ENCODE measurements around the gene GALNT14. TPM values are rescaled to one million over a fixed set of nuclear protein-coding genes. Genes with fewer than 3 reads are reported as not detected.

The GALNT14 gene
- polyA plus RNA-seq, 12 donors: 2.1 to 5.2 (median 3.0) TPM; not detected in 2

DNA sequence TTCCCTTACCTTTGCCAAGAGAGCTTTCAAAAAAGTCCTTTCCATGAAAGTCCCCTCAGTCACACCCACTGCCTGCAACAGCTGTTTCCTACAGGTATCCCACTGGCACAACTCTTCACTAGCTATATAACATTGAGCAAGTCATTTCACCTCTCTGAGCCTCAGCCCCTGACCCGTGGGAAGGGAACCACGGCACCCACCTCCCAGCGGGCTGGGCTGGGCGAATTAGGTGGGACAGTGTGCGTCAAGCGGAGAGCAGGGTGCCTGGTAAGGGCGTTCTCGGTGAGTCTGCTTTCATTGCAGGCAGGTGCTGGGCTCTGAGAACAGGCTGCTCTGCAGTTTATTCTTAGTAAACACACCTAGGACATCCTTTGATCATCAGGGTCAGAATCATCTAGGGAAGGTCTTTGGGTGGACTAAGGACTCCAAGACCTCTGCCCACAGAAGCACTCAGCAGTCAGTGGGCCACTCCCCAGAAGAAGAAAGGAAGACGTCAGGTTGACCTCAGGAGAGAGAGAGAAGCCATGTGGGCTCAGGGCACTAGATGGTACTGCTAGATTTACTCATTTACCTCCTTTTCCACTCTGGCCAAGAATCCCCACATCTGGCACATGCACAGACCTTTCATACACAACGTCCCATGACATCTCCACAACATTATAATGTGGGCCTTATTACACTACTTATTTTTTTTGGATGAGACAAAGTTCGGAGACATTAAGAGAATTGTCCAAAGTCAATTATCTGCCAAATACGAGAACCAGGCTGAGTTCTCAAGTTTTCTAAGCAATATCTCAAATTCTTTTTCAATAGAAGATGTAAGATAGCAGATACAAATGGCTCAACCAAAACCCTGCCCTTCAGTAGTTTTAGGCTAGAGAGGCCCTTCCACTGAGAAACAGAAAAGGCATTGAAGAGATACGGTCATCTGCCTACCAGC is 79.9 kb downstream of the GALNT14 start:
- no peak for DNase-seq

DNA sequence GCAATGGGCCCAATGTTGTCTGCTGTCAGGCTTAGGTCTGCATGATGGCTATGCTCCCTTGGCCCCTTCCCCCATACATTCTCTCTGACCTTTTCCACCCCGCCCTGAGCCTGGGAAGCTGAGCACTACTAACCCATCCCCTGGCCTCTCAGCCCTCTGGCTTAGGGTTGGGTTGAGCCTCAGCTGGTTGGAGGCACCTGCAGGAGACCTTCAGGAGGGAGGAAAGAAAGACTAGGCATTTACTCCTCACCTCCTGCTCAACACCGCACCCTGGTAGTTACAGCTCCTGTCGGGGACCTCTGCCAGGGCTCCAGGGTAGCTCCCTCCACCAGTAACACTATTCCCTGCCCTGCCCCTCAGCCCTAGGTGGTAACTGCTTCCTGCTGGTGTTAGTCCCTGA is 80.5 kb downstream of the GALNT14 start:
- DNase-seq: no peak

DNA sequence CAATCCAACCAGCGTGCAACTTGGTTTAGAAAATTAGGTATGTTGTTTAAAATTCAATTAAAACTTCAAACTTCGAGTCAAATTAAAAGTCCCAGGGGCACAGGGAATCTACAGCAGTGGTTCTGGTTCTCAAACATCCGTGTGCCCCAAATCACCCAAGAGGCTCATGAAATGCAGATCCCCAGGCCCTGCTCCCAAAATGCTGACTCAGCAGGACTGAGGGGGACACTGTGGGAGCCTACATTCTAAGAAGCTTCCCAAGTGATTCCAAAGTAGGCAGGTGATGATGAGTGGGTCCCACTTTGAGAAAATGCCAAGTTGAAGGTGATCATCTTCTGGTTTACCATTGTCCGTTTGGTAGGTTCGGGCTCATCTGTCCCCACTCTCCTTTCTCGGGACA is 82.3 kb downstream of the GALNT14 start:
- DNase-seq: no peak

DNA sequence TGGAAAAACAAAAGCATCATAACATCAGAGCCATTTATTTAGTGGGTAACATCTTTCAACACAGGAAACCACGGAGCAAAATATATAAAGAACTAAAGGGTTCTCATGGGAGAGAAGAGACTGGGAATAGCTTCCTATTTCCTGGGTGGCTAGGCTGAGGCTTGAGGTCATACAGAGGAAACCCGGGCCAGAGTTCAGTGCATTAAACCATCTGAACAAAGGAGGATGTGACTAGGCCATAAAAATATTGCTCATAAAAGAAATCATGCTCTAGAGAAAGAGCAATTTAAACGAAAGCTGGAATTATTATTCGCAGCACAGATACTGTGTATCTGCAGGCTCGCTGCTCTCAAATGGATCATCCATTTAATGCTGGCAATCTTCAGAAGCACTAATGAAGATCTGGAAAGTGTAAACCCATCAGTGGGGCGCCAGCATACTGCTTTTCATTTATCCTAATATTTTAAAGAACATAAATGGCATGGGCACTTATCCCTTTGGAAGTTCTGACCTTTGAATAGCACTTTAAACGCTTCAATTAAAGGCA is 83.3 kb downstream of the GALNT14 start:
- DNase-seq: no peak

DNA sequence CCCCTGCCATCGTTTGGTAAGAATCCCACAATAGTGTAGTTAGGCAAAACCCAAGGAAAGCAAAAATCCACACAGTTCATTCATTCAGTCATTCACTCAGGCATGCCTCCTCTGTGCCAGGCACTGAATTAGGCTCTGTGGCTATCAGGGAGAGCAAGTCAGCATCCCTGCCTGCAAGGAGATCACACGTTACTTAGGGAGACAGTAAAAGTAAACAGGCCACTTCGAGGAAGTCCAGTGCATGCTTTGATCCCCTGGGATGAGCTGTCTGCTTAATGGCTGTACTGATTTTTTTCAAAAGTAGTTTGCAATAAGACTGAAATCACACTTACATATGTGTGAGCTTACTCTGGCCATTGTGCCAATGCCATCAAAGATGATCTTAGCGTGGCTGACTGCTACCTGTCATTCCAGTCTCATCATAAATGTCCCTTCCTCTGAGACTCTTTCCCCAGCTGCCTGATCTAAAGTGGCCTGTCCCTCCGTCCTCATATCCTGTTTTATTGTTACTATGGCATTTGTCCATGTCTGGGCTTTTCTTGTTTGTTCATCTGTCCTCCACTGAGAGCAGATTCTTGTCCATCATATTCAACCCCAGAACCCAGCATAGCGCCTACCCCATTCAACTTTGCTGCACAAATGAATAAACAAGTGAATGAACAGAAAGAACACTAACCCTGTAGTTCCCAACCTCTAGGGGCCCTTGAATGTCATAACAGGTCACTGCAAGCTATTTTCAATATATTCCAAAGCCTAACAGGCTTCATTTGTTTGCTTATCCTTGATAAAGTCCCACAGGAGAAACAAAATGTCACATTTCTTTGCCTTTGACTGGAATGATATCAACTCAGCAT is 84.1 kb downstream of the GALNT14 start:
- DNase-seq: no peak

DNA sequence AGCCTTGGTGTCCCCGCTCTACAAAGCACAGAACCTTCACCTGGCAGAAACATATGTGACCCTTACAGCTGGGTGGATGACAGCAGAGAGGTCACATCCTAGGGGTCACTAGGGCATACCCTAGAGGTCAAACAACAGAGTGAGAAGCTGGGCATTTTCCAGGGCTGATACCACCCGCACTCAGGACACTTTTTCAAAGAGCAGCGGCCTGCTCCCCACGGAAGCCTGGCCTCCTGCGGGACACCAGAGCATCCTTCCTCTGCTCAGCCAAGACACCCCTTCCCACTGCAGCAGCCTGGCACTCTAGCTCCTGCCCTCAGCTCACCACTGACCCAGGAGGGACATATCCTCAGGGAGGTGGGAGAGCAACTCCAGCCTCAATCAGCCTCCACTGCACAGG is 86.0 kb downstream of the GALNT14 start:
- DNase-seq: no peak

DNA sequence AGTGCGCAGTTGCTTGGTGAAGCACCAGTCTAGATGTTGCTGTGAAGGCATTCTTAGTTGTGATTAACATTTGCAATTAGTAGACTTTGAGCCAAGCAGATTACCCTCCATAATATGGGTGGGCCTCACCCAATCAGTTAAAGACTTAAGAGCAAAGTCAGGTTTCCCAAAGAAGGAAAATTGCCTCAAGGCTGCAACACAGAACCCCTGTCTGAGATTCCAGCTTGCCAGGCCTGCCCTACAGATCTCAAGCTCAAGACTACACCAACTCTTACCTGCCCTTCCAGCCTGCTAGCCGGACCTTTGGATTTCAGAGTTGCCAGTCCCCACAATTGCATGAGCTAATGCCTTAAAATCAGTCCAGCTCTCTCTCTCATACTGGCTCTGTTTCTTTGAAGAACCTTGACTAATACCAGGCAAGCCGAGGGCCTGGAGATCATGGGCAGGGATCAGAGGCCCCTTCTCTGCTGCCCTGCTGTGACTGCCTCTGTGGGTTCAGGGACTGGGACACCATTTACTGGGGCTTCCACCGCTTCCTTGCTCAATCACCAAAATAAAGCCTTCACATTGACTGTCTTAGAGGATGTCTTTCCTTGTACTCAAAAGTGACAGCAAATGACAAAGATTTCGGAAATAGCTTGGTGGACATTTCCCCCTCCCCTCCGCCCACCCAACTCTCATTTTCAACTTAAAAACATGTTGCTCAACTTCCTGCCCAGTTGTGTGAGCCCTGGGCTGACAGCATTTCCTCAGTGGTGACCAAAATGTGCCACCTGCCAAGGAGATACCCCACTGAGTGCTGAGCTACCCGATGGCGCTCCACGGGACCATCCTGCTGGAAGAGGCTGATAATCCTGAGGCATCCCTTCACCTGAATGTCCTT is 86.7 kb downstream of the GALNT14 start:
- no peak for DNase-seq

DNA sequence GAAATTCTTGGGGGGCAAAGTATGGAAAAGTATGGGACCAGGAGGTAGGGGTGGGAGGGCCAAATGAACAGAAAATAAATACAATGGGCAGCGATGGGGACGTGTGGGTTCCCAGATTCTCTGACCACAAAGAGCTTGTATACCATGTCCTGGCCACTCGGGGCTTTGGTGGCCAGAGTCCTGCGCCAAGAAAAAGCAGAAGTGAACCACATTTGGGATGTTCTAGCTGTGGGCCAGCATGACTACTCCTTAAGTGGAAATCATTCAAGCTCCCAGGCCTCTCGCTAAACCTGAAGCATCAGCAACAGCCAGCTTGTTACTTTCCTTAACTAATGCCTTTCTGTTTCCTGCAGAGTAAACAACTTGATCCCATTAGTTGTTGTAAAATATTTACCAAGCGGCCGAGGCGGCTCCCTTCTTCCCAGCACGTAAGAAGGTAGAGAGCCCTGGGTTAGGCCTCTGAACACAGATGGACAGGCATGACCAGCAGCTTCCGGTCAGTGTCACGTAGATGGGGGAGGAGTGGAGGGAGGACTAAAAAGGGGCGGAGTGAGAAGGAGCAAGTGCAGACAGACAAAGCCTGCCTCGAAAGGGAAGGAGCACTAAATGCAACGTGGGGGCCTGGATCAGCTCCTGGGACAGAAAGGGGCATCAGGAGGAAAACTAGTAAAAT is 88.2 kb downstream of the GALNT14 start:
- no peak for DNase-seq

DNA sequence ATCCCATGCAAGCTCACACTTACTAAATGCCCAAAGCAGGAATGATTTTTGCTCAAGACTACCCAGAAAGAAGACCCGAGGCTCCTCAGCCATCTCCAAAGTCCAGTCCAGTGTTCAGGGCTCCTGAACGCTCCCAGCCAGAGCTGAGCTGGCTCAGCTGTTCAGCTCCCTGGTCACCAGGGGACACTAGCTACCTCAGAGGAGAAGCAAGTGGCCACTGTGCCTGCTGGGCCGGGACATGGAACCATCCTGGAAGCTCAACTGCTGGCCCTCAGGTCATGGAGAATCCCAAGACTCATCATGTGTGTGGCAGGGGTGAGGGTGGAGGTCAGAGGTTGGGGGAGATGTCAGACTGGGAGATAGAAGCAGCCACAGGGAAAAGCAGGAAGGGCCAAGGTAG is 89.0 kb downstream of the GALNT14 start:
- DNase-seq: no peak

DNA sequence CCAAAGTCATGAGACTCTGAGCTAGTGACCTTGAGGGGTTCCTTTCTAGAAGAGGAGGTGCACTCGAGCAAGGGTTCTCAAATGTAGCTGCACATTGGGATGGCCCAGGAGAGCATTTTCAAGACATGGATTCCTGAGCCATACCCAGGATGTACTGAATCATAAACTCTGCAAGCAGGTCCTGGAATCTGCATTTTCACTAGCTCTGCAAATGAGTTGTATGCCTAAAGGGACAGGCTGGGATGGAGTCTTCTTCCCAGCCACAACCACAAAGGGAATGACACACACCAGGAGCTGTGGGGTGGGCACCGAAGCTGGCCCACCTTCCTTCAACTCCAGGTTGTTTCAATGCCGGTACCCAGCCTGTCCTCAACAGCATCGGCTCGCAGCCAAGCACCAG is 90.6 kb downstream of the GALNT14 start:
- no peak for DNase-seq

DNA sequence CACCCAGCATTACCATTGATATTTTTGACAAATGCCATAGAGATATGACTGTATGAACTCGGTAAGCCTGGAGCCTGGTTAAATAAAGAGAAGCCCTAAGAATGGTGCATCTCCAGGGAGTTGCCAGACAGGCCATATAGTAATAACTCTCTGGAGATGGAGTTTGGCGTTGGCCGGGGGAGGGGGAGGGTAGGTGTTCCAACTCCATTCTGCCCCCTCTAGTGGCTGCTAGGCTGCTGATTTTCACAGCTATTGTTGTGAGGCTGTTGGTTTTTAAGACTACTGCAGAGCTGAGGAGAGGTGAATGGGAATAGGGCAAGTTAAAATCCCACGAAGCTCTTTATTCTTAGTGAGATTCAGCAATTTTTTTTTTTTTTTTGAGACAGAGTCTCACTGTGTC is 99.9 kb downstream of the GALNT14 start:
- no peak for DNase-seq

DNA sequence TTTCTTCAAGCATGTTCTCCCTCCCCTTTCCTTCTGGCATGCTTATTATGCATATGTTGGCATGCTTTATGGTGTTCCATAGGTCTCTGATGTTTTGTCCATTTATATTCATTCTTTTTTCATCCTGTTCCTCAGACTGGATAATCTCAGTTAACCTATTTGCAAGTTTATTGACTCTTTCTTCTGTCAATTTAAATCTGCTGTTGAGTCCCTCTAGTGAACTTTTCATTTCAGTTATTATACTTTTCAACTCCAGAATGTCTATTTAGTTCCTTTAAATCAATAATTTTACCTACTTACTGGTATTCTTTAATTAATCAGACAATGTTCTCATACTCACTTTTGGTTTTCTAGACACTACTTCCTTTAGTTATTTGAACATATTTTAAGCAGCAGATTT is 101.2 kb downstream of the GALNT14 start:
- DNase-seq: no peak

DNA sequence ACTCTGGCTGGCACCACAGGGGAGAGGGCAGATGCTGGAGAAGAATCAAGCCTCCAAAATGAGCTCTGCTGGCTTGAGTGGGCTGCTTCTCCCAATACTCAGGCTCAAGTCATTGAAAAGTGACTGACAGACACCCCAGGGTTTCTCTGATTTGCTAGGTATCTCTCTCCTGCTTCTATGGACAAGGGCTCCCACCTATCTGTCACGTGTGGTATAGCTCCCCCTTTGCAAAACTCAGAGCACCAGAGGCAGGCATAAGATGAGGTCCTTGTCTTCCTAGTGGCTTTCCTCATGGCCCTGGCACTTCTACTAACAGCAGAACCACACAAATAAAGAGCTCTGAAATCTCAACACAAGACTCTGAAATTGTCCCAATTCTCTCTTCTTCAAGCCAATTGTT is 105.2 kb downstream of the GALNT14 start:
- no peak for DNase-seq

DNA sequence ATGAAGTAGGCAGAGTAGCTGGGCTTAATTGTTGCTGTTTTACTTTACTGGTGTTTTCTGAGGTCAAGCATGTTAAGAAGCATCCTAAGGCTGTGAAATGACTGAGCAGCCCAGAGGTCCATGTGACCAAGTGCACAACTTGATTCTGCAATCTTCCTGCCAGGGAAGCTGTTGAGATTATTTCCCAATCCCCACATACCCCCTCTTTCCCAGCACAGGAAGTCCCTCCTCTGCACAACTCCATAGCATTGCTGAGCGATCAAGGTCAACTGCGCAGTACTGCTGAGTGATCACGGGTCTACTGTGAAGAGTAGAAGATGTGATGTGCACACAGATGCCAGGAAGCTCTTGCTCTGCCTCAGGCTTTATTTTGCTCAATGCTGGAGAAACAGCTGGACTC is 105.8 kb downstream of the GALNT14 start:
- DNase-seq: no peak

DNA sequence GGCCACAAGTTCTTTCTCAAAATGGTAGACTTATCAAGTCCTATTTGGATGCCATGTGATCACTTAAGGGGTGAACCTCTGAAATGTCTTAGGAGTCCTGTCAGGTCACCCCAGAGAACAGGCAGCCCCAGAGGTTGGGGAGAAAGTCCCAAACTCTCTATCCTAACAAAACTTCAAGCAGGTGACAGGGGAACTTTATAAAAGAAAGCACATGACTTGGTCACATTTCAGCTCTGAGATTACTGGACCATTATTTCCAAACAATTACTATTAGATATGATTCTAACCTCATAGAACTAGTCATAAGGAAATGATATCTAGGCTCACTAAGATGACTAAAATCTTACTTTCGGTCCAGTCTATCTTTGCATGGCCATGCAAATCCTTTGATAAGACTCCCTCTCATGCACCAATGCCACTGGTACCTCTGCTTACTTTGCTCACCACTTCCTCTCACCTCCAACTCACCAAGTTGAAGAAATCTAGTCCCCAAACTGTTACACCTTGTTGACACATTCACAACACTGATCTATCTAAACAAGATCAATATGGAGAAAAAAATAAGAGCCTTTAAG is 107.0 kb downstream of the GALNT14 start:
- DNase-seq: no peak

DNA sequence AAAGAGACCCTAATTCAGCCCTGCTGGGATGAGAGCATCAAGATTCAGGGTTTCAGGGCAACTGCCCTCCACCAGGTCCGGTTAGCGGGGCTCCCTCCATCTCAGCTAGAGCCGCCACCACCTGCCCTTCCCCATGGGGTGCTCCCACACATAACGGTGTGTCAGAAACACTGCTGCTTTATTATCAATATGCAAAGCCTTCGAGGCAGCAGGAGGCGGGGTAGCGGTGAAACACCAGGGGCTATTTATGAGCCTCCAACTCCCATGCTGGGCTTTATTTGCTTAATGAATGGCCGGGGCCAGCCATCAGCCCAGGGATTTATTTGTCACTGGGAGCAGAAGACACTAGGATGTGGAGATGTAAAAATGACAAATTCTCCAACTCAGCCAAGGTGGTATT is 109.8 kb downstream of the GALNT14 start:
- DNase-seq: no peak

DNA sequence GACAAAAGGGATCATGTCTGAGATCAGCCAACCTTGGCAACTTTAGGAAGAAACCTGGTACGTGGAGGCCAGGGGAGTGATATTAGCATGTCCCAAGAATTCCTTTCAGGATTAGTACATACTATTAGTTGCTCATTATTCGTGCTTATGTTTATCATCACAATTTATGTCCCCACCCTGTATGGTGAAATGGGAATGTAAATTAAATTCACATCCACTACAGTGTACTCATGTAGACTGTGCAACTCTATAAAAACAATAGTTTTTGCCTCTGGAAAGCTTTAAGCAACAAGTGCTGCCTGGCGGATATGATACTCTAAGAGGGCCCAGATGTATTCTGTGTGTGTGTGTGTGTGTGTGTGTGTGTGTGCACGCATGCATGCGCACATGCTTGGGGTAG is 110.7 kb downstream of the GALNT14 start:
- DNase-seq: no peak

DNA sequence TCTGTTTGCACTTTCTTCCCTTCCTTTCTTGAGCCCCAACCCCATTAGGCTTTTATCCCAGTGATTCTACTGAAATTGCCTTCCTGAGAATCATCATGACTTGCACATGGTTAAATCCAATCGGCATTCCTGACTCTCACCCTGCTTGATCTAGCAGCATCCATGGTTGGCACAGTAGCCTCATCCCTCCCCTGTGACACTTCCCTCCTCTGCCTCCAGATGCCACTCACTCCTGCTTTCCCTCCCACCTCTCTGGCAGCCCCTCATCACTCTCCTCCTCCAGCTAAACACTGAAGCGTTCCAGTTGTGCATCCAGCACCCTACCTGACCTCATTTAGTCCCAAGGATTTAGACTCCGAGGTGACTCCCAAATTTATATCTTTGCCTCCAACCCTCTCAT is 114.7 kb downstream of the GALNT14 start:
- DNase-seq: no peak

DNA sequence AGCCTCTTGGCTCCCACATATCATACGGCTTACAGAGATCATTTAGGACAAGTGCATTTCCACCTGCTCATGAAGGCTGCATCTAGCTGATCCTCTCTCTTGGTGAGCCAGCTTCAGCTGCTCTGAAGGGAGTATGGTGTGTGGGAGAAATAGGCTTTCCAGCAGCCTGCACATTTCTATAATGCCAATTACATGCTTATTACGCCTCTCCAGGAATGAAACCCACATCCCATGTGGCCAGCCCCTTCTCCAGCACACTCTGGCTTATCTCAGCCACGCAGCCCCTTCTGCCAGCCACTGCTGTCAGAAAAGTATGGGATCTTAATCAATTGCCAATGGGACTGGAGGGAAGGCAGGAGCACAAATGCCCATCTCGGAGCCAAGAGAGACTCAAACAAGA is 117.5 kb downstream of the GALNT14 start:
- DNase-seq: no peak

DNA sequence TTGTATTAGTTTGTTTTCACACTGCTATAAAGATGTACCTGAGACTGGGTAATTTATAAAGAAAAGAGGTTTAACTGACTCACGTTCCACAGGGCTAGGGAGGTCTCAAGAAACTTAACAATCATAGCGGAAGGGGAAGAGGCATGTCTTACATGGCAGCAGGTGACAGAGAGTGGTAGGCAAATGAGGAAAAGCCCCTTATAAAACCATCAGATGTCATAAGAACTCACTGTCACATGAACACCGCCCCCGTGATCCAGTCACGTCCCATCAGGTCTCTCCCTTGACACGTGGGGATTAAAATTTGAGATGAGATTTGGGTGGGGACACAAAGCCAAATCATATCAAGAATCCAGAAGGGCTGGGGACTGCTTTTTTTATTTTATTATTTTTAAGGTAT is 120.0 kb downstream of the GALNT14 start:
- DNase-seq: no peak

DNA sequence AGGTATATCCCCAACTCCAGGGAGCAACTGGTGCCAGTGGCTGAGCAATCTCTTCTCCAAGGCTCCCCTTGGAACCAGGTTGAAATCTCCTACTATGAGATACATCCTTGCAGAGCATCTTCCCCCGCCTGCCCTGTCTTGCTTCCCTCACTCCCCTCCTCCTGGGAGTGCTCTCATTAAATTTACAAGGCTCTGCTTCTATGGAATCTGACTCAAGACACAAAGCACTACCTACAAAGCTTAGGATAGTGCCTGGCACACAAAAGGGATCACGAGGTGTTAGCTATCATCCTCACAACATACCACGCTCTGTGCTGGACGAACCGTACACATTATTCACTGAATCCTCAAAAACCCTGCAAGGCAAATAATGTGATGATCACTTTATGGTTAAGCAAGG is 121.6 kb downstream of the GALNT14 start:
- DNase-seq: no peak

Measured in muscle of arm (tissue), 12 donors.